HCT116 (cell line): ENCODE data around the gene IL11RA. TPM values are rescaled to one million over a fixed set of nuclear protein-coding genes. Genes with fewer than 3 reads are reported as not detected.

Source experiments
- ATAC-seq: fragments of 200-7000 bp; cut with Tn5 transposase; 2 replicates; pipeline ENCODE4 v1.9.1; 2020; ENCODE audit warnings: mild to moderate bottlenecking, moderate library complexity
- BruUV-seq: library from RNA; stranded (reverse); fragments of 400-500 nt; replicated peaks from 2 replicates; lab custom pipeline; 2021; lab: Mats Ljungman, UMichigan
- CTCF ChIA-PET: fragments of 300-600 bp; sonication (Branson Sonifier 250); formaldehyde crosslinking; loops from one replicate; lab custom pipeline; 2021; ENCODE audit warnings: antibody characterized with exemption; lab: Charles Lee
- POLR2A ChIA-PET: fragments of 300-600, 350-600 bp; sonication (Branson Sonifier 250); formaldehyde crosslinking; loops from one replicate; lab custom pipeline; 2021; ENCODE audit warnings: antibody characterized with exemption; lab: Charles Lee
- RAD21 ChIA-PET, 2 experiments: fragments of 300-600 bp; sonication (Branson Sonifier 250); formaldehyde crosslinking; loops; one replicate each; lab custom pipeline; 2023; ENCODE audit warnings: low total read pairs in 2 of 2; ENCODE audit not compliant: uncharacterized antibody in 2 of 2, unreplicated experiment in 2 of 2, low non-redundant PET in 1 of 2; lab: Charles Lee
- DNase-seq: peaks from one replicate; pipeline ENCODE4 v3.0.0-alpha.2; 2010; ENCODE audit warnings: low read depth, low spot score
- H2AFZ ChIP-seq: fragments of 200-600 bp; shearing (Covaris generic), sonication (generic); 2 replicates; pipeline ENCODE4 v1.6.1; 2017; ENCODE audit warnings: low read depth, mixed run types, mixed read lengths, antibody characterized with exemption, low read length; ENCODE audit not compliant: poor library complexity, severe bottlenecking
- H3K27ac ChIP-seq: 2 replicates; pipeline ENCODE4 v1.5.1; 2012; ENCODE audit warnings: low read depth, low read length
- H3K27me3 ChIP-seq: fragments of 200-600 bp; sonication (generic); 2 replicates; pipeline ENCODE4 v1.6.1; 2016; ENCODE audit warnings: mixed run types, low read length, mixed read lengths; ENCODE audit not compliant: insufficient read depth
- H3K36me3 ChIP-seq, 2 experiments: fragments of 200-500 bp in 1 of 2; fragments of 200-600 bp in 1 of 2; sonication (Bioruptor generic) in 1 of 2; sonication (generic) in 1 of 2; 2 replicates each; pipeline versions ENCODE4 v1.5.1 to v1.6.1; 2014 to 2016; ENCODE audit warnings: low read length in 2 of 2, inconsistent platforms in 1 of 2, mixed read lengths in 1 of 2, mixed run types in 1 of 2; ENCODE audit not compliant: insufficient read depth in 2 of 2, control insufficient read depth in 1 of 2
- H3K4me1 ChIP-seq, 2 experiments: fragments of 200-600 bp in 1 of 2; sonication (generic) in 1 of 2; 2 replicates each; pipeline versions ENCODE4 v1.5.1 to v1.6.1; 2012 to 2017; ENCODE audit warnings: low read length in 2 of 2, inconsistent platforms in 1 of 2, mild to moderate bottlenecking in 1 of 2, mixed read lengths in 1 of 2, mixed run types in 1 of 2, moderate library complexity in 1 of 2; ENCODE audit not compliant: insufficient read depth in 2 of 2, control insufficient read depth in 1 of 2
- H3K4me2 ChIP-seq: fragments of 200-600 bp; sonication (generic); 2 replicates; pipeline ENCODE4 v1.6.1; 2017; ENCODE audit warnings: mixed run types, low read length, mixed read lengths
- H3K4me3 ChIP-seq, 2 experiments: fragments of 200-600 bp in 1 of 2; sonication (generic) in 1 of 2; replicated peaks in 1 of 2; 2 replicates each; pipeline ENCODE4 v1.5.1; 2011 to 2016; ENCODE audit warnings: low read length in 2 of 2, control low read depth in 1 of 2, low read depth in 1 of 2, mild to moderate bottlenecking in 1 of 2, mixed read lengths in 1 of 2, mixed run types in 1 of 2
- H3K79me2 ChIP-seq: fragments of 200-600 bp; sonication (generic); 2 replicates; pipeline ENCODE4 v1.6.1; 2017; ENCODE audit warnings: mild to moderate bottlenecking, mixed run types, low read length, moderate library complexity, mixed read lengths; ENCODE audit not compliant: insufficient read depth
- H3K9ac ChIP-seq: fragments of 200-600 bp; sonication (generic); 2 replicates; pipeline ENCODE4 v1.6.1; 2016; ENCODE audit warnings: low read length, mixed read lengths
- H3K9me2 ChIP-seq: fragments of 200-600 bp; sonication (generic), shearing (Covaris generic); 2 replicates; pipeline ENCODE4 v1.6.1; 2017; ENCODE audit warnings: mixed run types, mild to moderate bottlenecking, moderate library complexity; ENCODE audit not compliant: insufficient read depth
- H3K9me3 ChIP-seq, 2 experiments: fragments of 200-500 bp in 1 of 2; fragments of 200-600 bp in 1 of 2; sonication (Bioruptor generic) in 1 of 2; sonication (generic) in 1 of 2; 2 replicates each; pipeline ENCODE4 v1.6.1; 2014 to 2017; ENCODE audit warnings: low read length in 2 of 2, mixed read lengths in 2 of 2, inconsistent platforms in 1 of 2, low read depth in 1 of 2, mild to moderate bottlenecking in 1 of 2, mixed run types in 1 of 2, moderate library complexity in 1 of 2; ENCODE audit not compliant: control insufficient read depth in 1 of 2, insufficient read depth in 1 of 2
- H4K20me1 ChIP-seq: fragments of 200-600 bp; sonication (generic), shearing (Covaris generic); 2 replicates; pipeline ENCODE4 v1.6.1; 2017; ENCODE audit warnings: mixed run types, mild to moderate bottlenecking, moderate library complexity; ENCODE audit not compliant: insufficient read depth
- CTCF ChIP-seq, 3 experiments: fragments of 200-600 bp in 1 of 3; sonication (generic) in 1 of 3; IDR thresholded peaks in 2 of 3; conservative IDR thresholded peaks in 1 of 3; 2 replicates each; pipeline ENCODE4 v1.5.1; 2012 to 2017; ENCODE audit warnings: low read depth in 2 of 3, low read length in 2 of 3, antibody characterized with exemption in 1 of 3, borderline replicate concordance in 1 of 3, control low read depth in 1 of 3, mild to moderate bottlenecking in 1 of 3, mixed read lengths in 1 of 3, mixed run types in 1 of 3, moderate library complexity in 1 of 3; ENCODE audit not compliant: insufficient read depth in 1 of 3
- EZH2 ChIP-seq: fragments of 200-600 bp; sonication (generic); IDR thresholded peaks from 2 replicates; pipeline ENCODE4 v1.6.1; 2017; ENCODE audit warnings: antibody characterized with exemption, mixed run types
- MAX ChIP-seq: IDR thresholded peaks from 2 replicates; pipeline ENCODE4 v1.6.1; 2012
- RAD21 ChIP-seq: IDR thresholded peaks from 2 replicates; pipeline ENCODE4 v1.6.1; 2012; ENCODE audit warnings: low read depth, mild to moderate bottlenecking
- intact Hi-C: fragments of 100-400 bp; cut with micrococcal nuclease; formaldehyde crosslinking; loops from 2 replicates; pipeline ENCODE4 v1.10.0; 2022
- total RNA-seq: library from RNA; stranded (reverse); gene quantifications from one replicate; pipeline ENCODE4 v1.2.1, GENCODE V29; 2021; ENCODE audit not compliant: unreplicated experiment

Gene IL11RA
- total RNA-seq, 1 experiment from 2014 or later, result 10.6 TPM

- Histone ChIP-seq H2AFZ (peak overlapping the region; percentile 82), H3K4me1 (peaks cover 3 to 14% of the 10 kb centered on the region in 2 experiments; a peak in 2 of 4 replicates), H3K9me2 (no peaks in the 10 kb centered on the region), H3K27me3 (no peaks in the 10 kb centered on the region), H3K27ac (no peak overlapping the region), H3K9me3 (no peaks in the 10 kb centered on the region), H3K4me3 (peak overlapping the region; percentile 41 to 57), H4K20me1 (no peaks in the 10 kb centered on the region), H3K79me2 (no peaks in the 10 kb centered on the region), H3K4me2 (peak overlapping the region; percentile 87), H3K9ac (peak overlapping the region; percentile 18), H3K36me3 (no peaks in the 10 kb centered on the region)
- intact Hi-C loops, result no loop called here
- no TSS peak for BruUV-seq
- TF ChIP-seq CTCF (IDR thresholded peaks at IDR 0.05 in 2 of 3, conservative IDR thresholded peaks at IDR 0.05 in 1 of 3; ENCODE audit: borderline replicate concordance in 1 of 3, insufficient read depth in 1 of 3, low read depth in 2 of 3, low read length in 2 of 3) (peak; percentile 72 to 93 (median 92)), EZH2 (no peak), RAD21 (peak; percentile 72), MAX (peak; percentile 44; the same call in 1 of the 2 replicates)
- RAD21 ChIA-PET, result no interaction called here
- peak; percentile 23 for DNase-seq
- peak; percentile 91 for ATAC-seq
- CTCF ChIA-PET, result interaction anchor here (0.7 to 1.8 kb wide), 4 partner anchors 8 to 521 kb away, joined by 3 to 14 read pairs (median 8); partner anchors contain the start of gene CCL21
- POLR2A ChIA-PET, result no interaction called here
These were observed 49.2 kb downstream of the IL11RA start for GRCh38 chr9:34701023-34701768.
